Metanephros (tissue), 1 donor: ENCODE results near the gene KIF19. TPM values are rescaled to one million over a fixed set of nuclear protein-coding genes. Genes with fewer than 3 reads are reported as not detected.

Source experiments
- total RNA-seq: library from RNA; depleted of rRNA; stranded (reverse); fragments of >200 nt; gene quantifications from one replicate; pipeline ENCODE4 v1.2.3, GENCODE V29; 2014

KIF19 gene
- total RNA-seq = 0.23 TPM

DNA sequence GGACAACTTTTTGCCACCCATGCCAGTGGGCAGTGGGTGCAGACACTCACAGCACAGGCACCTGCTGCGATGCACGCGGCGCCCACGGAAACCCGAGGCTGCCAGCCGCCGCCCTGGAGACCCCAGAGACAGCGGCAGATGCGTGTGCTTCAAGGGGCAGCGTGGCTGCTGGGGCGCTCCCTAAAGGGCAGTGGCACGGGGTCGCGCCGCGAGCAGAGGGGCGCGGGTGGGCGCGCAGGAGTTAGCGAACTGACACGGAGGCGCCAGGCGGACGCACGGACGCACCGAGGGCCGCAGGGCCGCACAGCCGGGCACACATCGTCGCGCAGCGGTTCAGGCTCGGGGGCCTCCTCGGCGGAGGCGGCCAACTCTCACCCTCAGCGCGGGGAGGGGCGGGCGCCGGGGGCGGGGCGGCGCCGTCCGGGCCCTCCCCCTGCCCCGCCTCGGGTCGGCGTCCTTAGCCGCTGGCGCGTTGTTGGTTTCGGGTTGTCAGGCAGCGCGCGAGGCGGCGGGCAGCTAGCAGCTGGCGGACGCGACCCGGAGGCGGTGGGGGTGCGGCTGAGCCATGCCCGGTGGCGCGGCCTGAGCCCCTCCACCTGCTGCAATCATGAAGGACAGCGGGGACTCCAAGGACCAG is at the start of gene KIF19:
Gene KIF19, plus strand, starts transcription at position 484 of the 637 bp plus-strand sequence. Its CDS starts 124 bp downstream, at position 608.

GRCh38 chr17:74361230-74362068 is 35.4 kb downstream of the KIF19 start, which contains the start of gene BTBD17:
Gene BTBD17 (minus strand): TSS chr17:74361868. CDS start chr17:74361819, 49 bp downstream.

DNA sequence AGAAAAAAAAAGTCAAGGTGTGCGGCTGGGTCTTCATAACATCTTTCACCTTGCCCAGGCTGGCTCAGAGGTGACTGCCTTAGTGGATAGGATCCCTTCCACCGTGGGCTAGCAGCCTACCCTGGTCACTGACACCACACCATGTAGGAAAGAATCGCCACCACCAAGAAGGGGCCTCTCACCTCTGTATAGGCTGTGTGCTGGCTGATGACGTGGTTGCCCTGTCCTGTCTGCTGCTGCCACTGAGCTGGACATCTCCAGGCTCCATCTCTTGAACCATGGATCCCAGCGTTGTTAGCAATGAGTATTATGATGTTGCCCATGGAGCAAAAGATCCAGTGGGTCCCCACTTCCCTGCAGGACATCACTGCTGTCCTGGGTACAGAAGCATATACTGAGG is 41.2 kb downstream of the KIF19 start, which contains the start of gene GPR142:
Gene GPR142, plus strand, starts transcription at position 301 of the 400 bp plus-strand sequence. CDS start 2,035 bp downstream, outside the sequence.

Other genes with a start within 250 kb of the KIF19 start
- gene RPL38, start 122.5 kb upstream of the KIF19 start, total RNA-seq = 1,516 TPM
- gene TTYH2, start 112.7 kb upstream of the KIF19 start, total RNA-seq = 35.6 TPM
- gene DNAI2, start 52.0 kb upstream of the KIF19 start, total RNA-seq = not detected
- gene BTBD17, start 35.6 kb downstream of the KIF19 start, total RNA-seq = 0.12 TPM
- gene GPR142, start 41.3 kb downstream of the KIF19 start, total RNA-seq = 0.29 TPM
- 231 TPM for gene GPRC5C, start 105.9 kb downstream of the KIF19 start, total RNA-seq
- gene CD300A, start 140.4 kb downstream of the KIF19 start, total RNA-seq = 5.0 TPM
- gene CD300LB, start 205.2 kb downstream of the KIF19 start, total RNA-seq = 0.82 TPM
- gene CD300C, start 219.9 kb downstream of the KIF19 start, total RNA-seq = 1.2 TPM
- gene CD300H, start 241.3 kb downstream of the KIF19 start, total RNA-seq = not detected